Hepatocyte (in vitro differentiated cells): ENCODE measurements around the gene RSPH1.

Experiments used
- CTCF ChIP-seq: fragments of 200-600 bp; sonication (generic); IDR thresholded peaks from 2 replicates; pipeline ENCODE4 v1.5.1; 2016; ENCODE audit warnings: antibody characterized with exemption, mild to moderate bottlenecking; ENCODE audit not compliant: poor library complexity
- EZH2 ChIP-seq: fragments of 200-600 bp; sonication (generic); IDR thresholded peaks from 2 replicates; pipeline ENCODE4 v1.6.1; 2016; ENCODE audit warnings: antibody characterized with exemption, mild to moderate bottlenecking, borderline replicate concordance

- TF ChIP-seq CTCF (no peak), EZH2 (no peak)
Observed at GRCh38 chr21:42490720-42491119, 5.3 kb downstream of the RSPH1 start.
